Fibroblast of gingiva (primary cell): ENCODE measurements around the gene ANKMY1.
"Not testable (repeated sequence)": the region's sequence is repeated elsewhere in the genome, so short reads cannot be mapped to it uniquely, and the experiment has no call there.

ENCODE experiments used
- DNase-seq: peaks from one replicate; pipeline ENCODE4 v3.0.0-alpha.2; 2011; ENCODE audit warnings: low read depth

ANKMY1 gene

DNA sequence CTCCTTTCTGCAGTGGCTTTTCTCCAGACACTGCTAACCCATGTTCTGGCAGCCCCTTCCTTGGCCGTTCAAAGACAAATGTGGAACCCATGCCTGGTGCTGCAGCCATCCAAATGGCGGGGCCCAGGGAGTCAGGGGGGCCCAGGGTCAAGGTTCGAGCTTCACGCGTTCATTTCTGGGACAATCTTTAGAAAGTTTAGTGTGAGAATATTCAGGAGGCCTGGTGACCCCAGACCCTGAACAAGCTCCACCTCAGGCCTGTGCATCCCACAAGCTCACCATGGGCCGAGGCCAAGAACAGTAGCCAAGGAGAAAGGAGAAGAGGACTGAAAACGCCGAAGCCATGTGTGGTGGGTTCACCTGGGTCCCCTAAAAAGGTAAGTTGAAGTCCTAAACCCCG is 54.4 kb downstream of the ANKMY1 start:
- no peak for DNase-seq

DNA sequence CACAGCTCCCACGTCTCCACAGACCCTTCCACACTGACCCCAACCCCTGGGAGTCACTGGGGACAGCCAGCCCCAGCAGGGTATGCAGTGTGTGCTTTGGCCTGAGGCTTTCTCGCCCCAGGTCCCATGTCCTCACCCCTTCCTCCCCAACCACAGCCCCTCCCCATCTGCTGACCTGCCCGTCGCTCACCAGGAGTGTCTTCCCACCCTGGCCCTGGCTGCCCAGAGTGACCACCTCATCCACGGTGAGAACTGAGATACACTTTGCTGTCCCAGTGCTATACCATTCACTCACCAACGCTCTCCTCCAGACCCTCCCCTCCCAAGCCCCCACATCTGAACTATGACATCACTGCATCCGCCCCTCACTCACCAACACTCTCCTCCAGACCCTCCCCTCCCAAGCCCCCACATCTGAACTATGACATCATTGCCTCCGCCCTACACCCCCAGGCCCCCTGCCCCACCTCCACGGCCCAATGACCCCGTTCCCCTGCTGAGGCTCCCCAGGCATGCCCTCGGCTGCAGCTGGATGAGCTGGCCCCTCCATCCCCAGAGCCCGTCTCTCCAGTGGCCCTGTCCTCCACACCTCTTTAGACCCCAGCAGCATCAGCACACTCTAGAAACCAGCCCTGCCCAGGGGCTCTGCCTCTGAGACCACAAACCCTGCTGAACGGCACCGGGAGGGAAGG is 55.2 kb downstream of the ANKMY1 start:
- DNase-seq = no peak

DNA sequence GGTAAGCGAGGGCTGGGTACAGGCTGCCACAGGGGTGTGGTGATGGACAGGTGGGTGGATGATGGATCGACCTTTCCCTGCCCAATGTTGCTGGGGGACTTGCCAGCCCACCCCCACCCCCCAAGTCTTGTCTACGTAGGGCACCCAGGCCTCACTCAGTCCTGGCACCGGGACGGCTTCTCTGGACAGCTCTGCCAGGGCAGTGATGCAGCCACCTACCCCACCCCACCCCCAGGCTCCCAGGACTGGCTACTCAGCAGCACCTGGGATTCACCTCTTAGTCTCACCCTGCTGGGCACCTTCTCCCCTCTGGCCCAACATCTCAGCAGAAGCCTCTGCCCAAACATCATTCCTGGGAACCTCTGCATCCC is 55.7 kb downstream of the ANKMY1 start:
- no peak for DNase-seq

DNA sequence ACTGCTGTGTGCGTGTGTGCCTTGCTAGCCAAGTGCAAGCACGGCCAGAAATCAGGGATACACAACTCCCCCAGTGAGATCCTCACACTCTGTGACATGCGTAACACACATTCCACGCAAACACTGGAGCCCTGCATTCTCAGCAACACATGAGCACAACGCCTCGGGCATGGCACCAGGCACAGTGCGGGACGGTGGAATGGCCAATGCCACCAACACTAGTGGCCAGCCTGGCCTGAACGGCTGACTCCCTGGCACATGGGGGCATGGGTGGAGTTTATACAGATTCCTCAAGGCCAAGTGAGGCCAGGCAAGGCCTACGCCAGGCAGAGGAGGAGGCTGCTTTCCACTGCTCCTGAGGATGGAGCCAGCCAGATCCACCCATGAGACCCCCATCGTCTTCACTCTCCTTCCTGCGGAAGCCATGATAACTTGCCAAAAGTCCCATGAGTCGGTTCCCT is 56.2 kb downstream of the ANKMY1 start:
- no peak for DNase-seq

DNA sequence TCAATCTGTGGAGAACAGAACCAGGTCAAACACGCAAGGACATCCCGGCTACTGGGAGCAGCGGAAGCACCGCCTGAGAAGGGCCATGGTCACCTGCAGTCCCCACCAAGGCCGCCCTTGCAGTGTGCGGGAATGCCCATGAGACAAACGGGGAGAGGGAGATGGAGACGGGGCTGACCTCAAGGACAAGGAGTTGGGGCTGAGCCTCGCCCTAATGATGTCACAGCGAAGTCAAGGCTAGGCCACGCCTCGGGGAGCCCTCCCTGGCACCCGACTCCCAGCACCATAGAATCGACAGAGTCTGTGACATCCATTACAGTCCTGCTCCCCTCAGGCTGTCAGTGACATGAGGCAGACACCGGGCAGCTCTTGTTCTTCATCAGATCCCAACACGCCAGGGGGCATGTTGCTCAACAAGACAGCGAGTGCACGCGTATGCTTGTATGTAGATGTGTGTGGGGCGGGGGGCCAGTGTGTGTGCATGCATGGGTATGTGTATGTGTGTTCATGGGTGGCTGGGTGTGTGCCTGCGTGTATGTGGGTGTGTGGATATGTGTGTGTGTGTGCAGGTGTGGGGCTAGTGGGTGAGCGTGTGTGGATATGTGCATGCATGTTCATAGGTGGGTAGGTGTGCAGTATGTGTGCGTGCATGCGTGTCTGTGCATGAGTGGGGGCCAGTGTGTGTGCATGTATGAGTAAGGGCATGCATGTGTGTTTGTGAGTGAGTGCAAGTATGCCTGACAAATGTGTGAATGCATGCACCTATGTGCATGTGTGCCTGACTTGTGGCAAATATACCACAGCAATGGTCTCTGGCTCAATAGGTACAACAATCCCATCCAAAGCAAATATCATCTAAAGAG is 57.0 kb downstream of the ANKMY1 start:
- no peak for DNase-seq

DNA sequence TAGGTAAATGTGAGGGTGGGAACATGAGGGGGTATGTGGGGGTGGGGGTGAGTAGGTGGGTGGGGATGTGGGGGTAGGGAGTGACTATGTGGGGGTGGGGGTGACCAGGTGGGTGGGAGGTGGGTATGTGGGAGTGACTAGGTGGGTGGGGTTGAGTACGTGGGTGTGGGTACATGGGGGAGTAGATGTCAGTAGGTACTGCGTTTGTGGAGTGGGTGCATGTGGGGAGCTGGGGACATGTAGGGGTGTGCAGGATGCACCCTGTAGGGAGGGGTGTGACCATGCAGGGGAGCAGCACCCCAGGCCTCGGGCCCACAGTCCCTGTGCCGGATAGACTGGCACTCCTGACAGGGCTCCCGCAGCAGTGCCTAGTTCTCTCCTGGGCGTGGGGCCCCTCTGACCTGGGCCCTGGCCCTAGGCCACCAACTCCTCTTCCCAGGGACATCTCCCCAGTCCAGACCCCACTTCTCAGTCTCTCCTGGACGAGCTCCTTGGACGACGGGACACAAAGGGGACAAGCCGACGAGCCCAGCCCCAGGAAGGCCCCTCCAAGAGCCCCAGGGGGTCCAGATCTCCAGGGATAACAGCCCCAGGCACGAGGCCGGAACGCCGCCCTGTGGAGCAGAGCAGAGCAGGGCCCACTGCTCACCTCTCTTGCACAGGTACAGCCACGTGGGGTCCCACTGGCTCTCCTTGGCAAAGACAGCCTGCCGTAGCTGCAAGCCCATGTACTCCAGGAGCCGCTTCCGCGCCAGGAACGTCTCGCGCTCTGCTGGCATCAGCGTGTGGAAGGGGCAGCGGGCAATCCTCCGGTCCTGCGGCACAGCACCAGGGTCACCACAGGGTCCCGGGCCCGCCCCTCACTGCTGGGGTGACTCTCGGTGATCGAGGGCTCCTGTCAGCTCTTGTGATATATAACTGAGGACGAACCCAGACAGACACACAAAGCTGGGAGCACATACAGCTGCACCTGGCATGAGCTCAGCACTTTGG is 58.2 kb downstream of the ANKMY1 start:
- no peak for DNase-seq

DNA sequence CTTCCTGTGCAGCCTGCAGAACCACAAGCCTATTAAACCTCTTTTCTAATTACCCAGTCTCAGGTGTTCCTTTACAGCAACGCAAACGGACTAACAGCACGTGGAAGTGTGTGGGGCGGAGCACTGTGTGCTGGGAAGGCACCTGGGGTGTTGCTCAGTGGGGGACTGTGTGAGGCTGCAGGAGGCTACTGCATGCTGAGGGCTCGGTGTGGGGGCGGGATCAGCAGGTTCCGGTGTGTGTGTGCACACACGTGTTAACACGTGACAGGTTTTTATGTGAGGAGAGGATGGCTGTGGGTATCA is 58.9 kb downstream of the ANKMY1 start:
- DNase-seq = no peak

DNA sequence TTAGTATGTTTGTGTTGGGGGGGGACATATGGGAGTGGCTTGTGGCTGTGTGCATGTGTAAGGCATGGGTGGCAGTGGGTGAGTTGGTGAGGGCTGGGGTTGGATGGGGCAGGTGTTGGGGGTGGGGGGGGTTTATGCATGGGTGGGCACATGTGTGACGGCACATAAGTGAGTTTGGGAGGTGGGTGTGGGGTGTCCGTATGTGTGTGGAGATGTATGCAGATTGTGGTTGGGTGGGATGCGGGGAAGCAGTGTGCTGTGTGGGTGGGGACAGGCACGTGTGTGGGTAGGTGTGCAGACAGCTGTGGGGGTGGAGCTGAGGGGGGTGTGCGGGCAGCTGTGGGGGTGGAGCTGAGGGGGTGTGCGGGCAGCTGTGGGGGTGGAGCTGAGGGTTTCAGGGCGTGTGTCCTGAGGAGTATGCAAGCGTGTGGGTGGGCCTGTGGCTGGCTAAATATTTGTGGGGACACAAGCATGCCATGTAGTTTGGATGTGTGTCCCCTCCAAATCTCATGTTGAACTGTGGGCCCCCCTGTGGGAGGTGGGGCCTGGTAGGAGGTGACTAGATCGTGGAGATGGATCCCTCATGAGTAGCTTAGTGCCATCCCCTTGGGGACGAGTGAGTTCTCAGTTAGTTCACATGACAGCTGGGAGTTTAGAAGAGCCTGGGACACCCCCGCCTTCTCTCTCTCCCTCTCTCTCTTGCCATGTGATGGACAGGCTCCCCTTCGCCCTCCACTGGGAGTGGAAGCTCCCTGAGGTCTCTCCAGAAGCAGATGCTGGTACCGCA is 59.4 kb downstream of the ANKMY1 start:
- DNase-seq = no peak

DNA sequence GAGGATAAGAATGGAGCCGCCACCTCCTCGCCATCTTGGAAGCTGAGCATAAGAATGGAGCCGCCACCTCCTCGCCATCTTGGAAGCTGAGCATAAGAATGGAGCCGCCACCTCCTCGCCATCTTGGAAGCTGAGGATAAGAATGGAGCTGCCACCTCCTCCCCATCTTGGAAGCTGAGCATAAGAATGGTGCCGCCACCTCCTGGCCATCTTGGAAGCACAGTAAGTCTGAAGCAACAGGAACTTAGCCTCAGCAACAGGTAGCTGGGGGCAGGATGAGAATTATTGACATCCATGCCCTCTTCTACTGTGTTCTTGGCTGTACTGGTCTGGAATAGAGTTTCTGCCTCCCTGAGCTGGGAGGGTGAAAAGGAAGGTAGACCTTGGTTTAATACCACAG is 60.7 kb downstream of the ANKMY1 start:
- DNase-seq = peak; percentile 22

DNA sequence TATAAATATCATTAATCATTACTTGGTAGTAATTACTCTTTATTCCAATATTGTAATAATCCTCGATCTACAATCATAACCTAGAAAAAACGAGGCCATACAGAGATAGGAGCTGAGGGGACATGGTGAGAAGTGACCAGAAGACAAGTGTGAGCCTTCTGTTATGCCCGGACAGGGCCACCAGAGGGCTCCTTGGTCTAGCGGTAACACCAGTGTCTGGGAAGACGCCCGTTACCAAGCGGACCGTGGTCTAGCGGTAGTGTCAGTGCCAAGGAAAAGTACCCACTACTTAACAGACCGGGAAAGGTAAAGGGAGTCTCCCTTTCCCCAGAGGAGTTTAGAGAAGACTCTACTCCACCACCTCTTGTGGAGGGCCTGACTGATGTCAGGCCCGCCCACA is 62.8 kb downstream of the ANKMY1 start:
- not testable (repeated sequence) for DNase-seq

DNA sequence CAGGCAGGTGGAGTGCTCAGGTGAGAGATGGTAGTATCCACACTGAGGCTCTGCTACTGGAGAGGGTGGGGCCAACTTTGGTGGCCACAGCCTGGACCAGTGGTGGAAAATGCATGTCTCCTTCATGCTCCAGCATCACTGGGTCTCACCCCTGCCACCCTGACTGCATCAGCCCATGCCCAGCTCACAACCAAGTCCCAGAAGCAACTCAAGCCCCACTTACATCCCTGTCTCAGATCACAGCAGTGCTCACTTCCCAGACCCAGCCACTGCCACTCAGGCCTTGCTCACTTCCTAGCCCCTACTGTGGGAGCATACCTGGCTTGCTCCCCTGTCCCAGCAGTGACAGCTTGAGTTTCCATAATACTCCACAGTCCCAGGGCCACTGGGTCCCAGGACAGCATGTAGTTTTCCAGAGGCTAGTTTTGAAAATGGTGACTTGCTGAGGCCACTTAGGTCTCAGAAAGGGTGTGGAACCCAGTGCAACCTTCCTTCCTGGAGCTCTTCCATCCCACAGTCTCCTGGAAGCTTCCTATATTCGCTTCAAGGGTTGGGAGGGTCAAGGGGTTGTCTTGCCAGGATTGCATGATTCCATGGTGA is 63.5 kb downstream of the ANKMY1 start:
- DNase-seq = no peak

DNA sequence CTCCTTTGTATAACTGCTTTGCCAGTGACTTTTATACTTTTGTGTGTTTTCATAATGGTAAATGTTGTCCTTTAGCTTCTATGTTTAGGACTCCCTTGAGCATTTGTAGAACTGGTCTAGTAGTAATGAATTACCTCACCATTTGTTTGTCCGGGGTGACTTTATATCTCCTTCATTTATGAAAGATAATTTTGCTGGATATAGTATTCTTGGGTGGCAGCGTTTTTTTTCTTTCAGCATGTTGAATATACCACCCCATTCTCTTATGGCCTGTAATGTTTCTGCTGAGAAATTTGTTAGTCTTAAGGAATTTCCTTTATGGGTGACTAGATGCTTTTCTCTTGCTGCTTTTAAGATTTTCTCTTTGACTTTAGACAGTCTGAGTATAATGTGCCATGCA is 66.3 kb downstream of the ANKMY1 start:
- DNase-seq = no peak

DNA sequence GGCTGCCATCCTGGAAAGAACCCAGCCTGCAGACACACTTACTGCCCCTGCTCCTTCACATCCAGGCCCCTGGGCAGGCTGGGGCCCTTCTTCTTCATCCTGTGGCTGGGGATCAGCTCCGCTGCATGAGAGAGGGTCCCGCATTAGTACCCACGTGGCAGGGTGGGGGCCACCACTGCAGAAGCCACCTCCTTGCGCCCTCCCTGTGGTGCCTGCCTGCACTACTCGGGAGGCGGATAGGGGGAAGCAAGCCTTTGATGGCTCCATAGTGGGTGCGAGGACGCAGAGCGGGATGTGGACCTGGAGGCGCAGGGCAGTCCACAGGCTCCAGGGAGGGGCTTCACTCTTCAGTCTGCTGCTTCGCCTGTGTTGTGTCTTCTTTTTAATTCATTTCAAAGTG is 75.6 kb downstream of the ANKMY1 start:
- DNase-seq = no peak

DNA sequence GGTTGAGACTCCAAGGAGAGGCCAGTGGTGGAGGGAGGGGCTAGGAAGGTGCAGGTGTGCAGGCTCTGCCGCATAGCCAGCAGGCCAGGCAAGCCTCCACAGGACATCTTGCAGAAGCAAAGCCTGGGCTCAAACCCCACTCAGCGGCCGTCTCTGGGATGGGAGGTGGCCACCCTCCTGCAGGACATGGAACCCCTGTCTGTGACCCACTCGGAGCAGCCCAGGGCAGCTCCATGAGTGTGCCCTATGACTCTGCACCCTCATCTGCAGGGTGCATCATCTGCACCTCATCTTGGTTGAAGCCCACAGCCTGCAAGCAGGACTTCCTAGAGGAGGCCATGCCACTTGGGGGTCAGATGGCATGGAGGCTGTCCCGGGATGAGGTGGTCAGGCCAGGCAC is 76.1 kb downstream of the ANKMY1 start:
- no peak for DNase-seq

DNA sequence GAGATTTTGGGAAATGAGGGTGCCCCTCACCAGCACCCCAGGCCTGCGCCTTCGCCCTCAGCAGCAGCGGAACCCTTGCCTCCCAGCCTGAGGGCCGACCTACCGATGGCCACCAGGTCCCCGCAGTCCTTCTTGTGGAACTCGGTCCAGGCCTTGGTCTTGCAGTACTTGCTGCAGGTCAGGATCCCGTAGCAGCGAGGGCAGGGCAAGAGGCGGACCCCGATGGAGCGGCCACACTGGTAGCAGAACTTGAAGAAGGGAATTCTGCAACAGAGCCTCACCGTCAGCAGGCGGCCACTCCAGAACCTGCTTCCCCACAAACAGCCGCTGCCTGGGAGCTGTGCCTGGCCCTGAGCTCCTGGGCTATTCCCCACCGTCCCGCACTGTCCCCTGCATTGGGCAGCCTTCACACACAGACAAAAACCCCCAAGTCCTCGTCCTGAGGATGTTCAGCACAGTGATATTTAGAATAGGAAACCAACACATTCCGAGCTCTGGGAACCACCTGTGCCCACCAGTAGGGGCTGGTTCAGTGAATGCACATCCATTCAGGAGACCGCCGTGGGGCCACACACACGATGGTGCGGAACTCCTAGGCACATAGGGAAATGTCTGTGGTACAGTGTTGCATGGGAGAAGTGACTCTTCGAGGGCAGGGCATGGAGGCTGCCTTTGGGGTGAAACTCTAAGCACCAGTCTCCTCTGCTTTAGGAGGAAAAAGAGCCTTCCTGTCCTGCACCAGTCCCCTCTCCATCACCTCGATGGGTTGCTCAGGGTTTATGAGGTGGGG is 76.8 kb downstream of the ANKMY1 start:
- no peak for DNase-seq

DNA sequence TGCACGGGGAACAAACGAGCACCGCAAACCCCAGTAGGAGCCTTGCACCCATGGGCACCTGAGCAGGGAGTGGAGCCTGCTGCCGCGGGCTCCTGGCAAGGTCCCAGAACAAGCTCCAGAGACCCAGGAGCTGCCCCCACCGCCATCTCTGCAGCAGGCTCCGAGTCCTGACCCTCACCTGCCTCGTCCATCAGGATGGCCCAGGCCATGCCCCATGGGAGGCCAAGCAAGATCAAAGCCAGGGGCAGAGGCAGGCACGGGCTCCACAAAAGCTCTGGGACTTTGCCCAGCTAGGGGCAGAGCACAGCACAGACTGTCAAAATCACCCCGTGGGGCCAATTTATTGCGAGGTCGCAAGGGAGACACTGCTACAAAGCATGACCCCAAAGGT is 78.7 kb downstream of the ANKMY1 start:
- DNase-seq = no peak

DNA sequence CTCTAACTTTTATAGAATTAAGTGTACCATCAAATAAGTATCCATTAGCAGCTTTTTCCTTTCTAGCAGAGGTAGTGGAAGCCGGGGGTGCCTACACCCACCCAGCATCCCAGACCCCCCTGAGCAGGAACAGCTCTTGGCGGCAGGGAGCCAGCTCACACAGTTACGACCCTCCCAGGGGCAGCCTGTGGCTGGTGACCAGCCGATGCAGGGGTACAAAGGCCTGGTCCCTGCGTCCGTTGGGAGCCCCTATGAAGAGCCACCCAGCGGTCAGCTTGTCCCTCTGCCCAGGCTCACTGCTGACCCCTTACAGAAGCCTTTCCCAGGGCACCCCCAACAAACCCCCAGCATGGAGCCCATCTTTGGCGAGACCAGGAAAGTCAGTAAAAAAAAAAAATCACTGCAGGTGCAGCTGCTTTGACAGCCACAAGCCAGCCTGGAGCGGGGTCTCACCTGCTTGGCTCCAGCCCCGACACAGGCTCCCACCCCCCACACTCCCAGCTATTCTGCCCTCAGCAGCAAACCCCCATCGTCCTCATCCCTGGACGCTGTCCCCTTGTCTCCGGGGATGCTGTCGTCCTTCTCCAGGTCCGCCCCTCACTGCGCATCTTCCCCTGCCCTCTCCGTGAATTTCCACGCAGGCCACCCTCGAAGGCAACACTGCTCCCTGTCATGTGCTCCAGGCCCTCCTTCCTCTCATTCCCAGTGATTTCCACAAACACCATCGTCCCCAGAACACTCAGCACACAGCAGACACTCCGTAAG is 79.3 kb downstream of the ANKMY1 start:
- no peak for DNase-seq

DNA sequence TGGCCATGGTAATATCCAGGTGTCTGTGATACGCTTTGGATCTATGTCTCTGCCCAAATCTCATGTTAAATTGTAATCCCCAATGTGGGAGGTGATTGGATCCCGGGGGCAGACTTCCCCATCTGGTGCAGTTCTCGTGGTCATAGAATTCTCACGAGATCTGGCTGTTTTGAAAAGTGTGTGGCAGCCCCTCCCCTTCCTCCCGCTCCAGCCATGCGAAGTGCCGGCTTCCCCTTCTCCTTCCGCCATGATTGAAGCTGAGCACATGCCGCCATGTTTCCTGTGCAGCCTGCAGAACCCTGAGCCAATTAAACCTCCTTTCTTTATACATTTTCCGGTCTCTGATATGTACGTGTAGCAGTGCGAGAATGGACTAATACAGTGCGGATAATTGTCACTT is 79.9 kb downstream of the ANKMY1 start:
- no peak for DNase-seq

DNA sequence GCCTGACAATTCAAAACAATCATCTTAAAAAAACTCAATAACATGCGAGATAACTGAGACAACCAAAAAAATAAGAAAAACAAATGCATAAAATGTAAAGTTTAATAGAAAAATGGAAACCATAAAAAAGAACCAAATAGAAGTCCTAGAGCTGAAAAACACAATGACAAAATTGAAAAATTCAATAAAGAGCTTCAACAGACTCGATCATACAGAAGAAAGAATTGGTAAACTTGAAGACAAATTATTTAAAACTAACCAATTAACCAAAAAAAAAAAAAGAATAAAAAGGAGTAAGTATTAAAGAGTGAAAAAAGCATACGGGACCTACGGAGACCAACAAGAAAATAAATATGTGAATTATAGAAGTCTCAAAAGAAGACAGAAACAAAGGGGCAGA is 84.6 kb downstream of the ANKMY1 start:
- DNase-seq = no peak
